ENCODE data around the gene LCLAT1.

The LCLAT1 gene

DNA sequence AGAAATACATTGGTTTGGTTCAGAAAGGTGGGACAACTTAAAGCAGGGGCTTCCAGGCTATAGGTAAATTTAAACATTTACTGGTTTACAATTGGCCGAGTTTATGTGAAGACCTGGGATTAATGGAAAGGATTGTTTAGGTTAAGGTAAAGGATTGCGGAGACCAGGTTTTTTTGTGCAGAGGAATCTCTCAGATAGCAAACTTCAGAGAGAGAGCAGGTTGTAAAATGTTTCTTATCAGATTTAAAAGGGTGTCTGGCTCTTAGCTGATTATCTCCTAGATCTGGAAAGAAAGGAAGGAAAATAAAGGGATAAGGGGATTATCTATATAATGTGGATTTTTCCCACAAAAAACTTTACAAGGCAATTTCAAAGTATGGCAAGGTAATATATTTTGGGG, 101.3 kb downstream of the LCLAT1 start:
- no peak overlapping the region for H3K9ac ChIP-seq (ENCODE audit: low read depth, low read length)
- TF ChIP-seq CTCF (IDR thresholded peaks at IDR 0.05; ENCODE audit: borderline replicate concordance, extremely low read depth, low read length, poor library complexity, severe bottlenecking) (no peak), EZH2 (IDR thresholded peaks at IDR 0.05; ENCODE audit: borderline replicate concordance, low read depth, low read length, severe bottlenecking) (no peak)
- no peak overlapping the region for H3K27ac ChIP-seq (ENCODE audit: low read length)
- DNase-seq = no peak
- H3K27me3 ChIP-seq (ENCODE audit: insufficient read depth, low read length, poor library complexity) = no peaks in the 10 kb centered on the region
- H2AFZ ChIP-seq (ENCODE audit: low read depth, low read length) = no peak overlapping the region
- H3K36me3 ChIP-seq (ENCODE audit: insufficient read depth, low read length) = 0 out of 2 replicates have a peak, but pooled peaks cover 3% of the 10 kb centered on the region
- H3K79me2 ChIP-seq (ENCODE audit: insufficient read depth, low read length) = no peaks in the 10 kb centered on the region
- no peak for ATAC-seq (ENCODE audit: insufficient read depth, low read depth)
- no peaks in the 10 kb centered on the region; the same call in 1 of the 2 replicates for H4K20me1 ChIP-seq (ENCODE audit: insufficient read depth, low read length)
- no peak overlapping the region for H3K4me2 ChIP-seq (ENCODE audit: insufficient read depth, low read length)
- H3K9me3 ChIP-seq (ENCODE audit: insufficient read depth, low read length, severe bottlenecking) = peaks cover 8% of the 10 kb centered on the region
- H3K4me1 ChIP-seq (ENCODE audit: insufficient read depth, low read length) = no peaks in the 10 kb centered on the region
- H3K4me3 ChIP-seq (ENCODE audit: low read depth in 1 of 2, low read length in 2 of 2) = no peak overlapping the region

GRCh38 chr2:30549096-30549495, 102.0 kb downstream of the LCLAT1 start:
- H3K4me2 ChIP-seq (ENCODE audit: insufficient read depth, low read length) = no peak overlapping the region
- no peak overlapping the region for H3K9ac ChIP-seq (ENCODE audit: low read depth, low read length)
- no peak overlapping the region for H3K4me3 ChIP-seq (ENCODE audit: low read depth in 1 of 2, low read length in 2 of 2)
- no peaks in the 10 kb centered on the region for H3K4me1 ChIP-seq (ENCODE audit: insufficient read depth, low read length)
- no peak overlapping the region for H3K27ac ChIP-seq (ENCODE audit: low read length)
- peaks cover 8% of the 10 kb centered on the region for H3K9me3 ChIP-seq (ENCODE audit: insufficient read depth, low read length, severe bottlenecking)
- DNase-seq (no peak), ATAC-seq (ENCODE audit: insufficient read depth, low read depth) (no peak)
- H2AFZ ChIP-seq (ENCODE audit: low read depth, low read length) = no peak overlapping the region
- H4K20me1 ChIP-seq (ENCODE audit: insufficient read depth, low read length) = no peaks in the 10 kb centered on the region; the same call in 1 of the 2 replicates
- TF ChIP-seq EZH2 (IDR thresholded peaks at IDR 0.05; ENCODE audit: borderline replicate concordance, low read depth, low read length, severe bottlenecking) = no peak
- no peak for TF ChIP-seq CTCF (IDR thresholded peaks at IDR 0.05; ENCODE audit: borderline replicate concordance, extremely low read depth, low read length, poor library complexity, severe bottlenecking)
- H3K27me3 ChIP-seq (ENCODE audit: insufficient read depth, low read length, poor library complexity) = no peaks in the 10 kb centered on the region
- H3K36me3 ChIP-seq (ENCODE audit: insufficient read depth, low read length) = 0 out of 2 replicates have a peak, but pooled peaks cover 3% of the 10 kb centered on the region
- no peaks in the 10 kb centered on the region for H3K79me2 ChIP-seq (ENCODE audit: insufficient read depth, low read length)

GRCh38 chr2:30559544-30560275, 112.7 kb downstream of the LCLAT1 start:
- Histone ChIP-seq H3K36me3 (ENCODE audit: insufficient read depth, low read length) (peaks cover 3% of the 10 kb centered on the region; the same call in 1 of the 2 replicates), H3K4me2 (ENCODE audit: insufficient read depth, low read length) (no peak overlapping the region), H3K9ac (ENCODE audit: low read depth, low read length) (no peak overlapping the region), H4K20me1 (ENCODE audit: insufficient read depth, low read length) (no peaks in the 10 kb centered on the region), H3K4me1 (ENCODE audit: insufficient read depth, low read length) (no peaks in the 10 kb centered on the region), H3K27me3 (ENCODE audit: insufficient read depth, low read length, poor library complexity) (no peaks in the 10 kb centered on the region), H3K79me2 (ENCODE audit: insufficient read depth, low read length) (no peaks in the 10 kb centered on the region; the same call in 1 of the 2 replicates), H2AFZ (ENCODE audit: low read depth, low read length) (no peak overlapping the region), H3K4me3 (ENCODE audit: low read depth in 1 of 2, low read length in 2 of 2) (no peak overlapping the region), H3K9me3 (ENCODE audit: insufficient read depth, low read length, severe bottlenecking) (no peaks in the 10 kb centered on the region), H3K27ac (ENCODE audit: low read length) (no peak overlapping the region)
- TF ChIP-seq CTCF (IDR thresholded peaks at IDR 0.05; ENCODE audit: borderline replicate concordance, extremely low read depth, low read length, poor library complexity, severe bottlenecking) = no peak
- TF ChIP-seq EZH2 (IDR thresholded peaks at IDR 0.05; ENCODE audit: borderline replicate concordance, low read depth, low read length, severe bottlenecking) = no peak
- no peak for DNase-seq
- no peak for ATAC-seq (ENCODE audit: insufficient read depth, low read depth)

All from DND-41 (cell line).